K562 (cell line): Measurements from ENCODE around the gene MALAT1. TPM values are rescaled to one million over a fixed set of nuclear protein-coding genes. Genes with fewer than 3 reads are reported as not detected.

Source experiments
- CBFB ChIP-seq: sonication (generic); formaldehyde crosslinking; IDR thresholded peaks from 2 replicates; pipeline ENCODE4 v1.4.0; 2020; ENCODE audit warnings: mild to moderate bottlenecking, missing genetic modification reagents
- EGR1 ChIP-seq: fragments of 450-650 bp; conservative IDR thresholded peaks from 2 replicates; pipeline ENCODE4 v1.6.1; 2017; ENCODE audit warnings: mild to moderate bottlenecking
- GTF2A2 ChIP-seq: IDR thresholded peaks from 2 replicates; pipeline ENCODE4 v1.6.1; 2016; ENCODE audit warnings: mild to moderate bottlenecking, missing genetic modification characterization, missing compliant biosample characterization
- HMGXB4 ChIP-seq: sonication (generic); formaldehyde crosslinking; IDR thresholded peaks from 2 replicates; pipeline ENCODE4 v1.8.1; 2023; ENCODE audit warnings: mild to moderate bottlenecking, missing genetic modification reagents
- HNRNPLL ChIP-seq: fragments of 200-400 bp; formaldehyde crosslinking; IDR thresholded peaks from 2 replicates; pipeline ENCODE4 v1.6.1; 2017; ENCODE audit warnings: low read length, low read depth, mild to moderate bottlenecking; ENCODE audit not compliant: poor library complexity, severe bottlenecking
- NCOA6 ChIP-seq: fragments of 450-650 bp; IDR thresholded peaks from 2 replicates; pipeline ENCODE4 v1.6.1; 2017; ENCODE audit warnings: mild to moderate bottlenecking
- SAP30 ChIP-seq: fragments of 200-600 bp; sonication (generic); IDR thresholded peaks from 2 replicates; pipeline ENCODE4 v1.6.1; 2012; ENCODE audit warnings: borderline replicate concordance, low read depth, mild to moderate bottlenecking, moderate library complexity, low read length, control low read depth, inconsistent platforms; ENCODE audit not compliant: insufficient read depth, poor library complexity, severe bottlenecking
- SLC30A9 ChIP-seq: fragments of 250-450 bp; sonication (Bioruptor Pico); IDR thresholded peaks from 2 replicates; pipeline ENCODE4 v1.8.0; 2022; ENCODE audit warnings: mild to moderate bottlenecking, moderate library complexity
- SP1 ChIP-seq: sonication (generic); formaldehyde crosslinking; IDR thresholded peaks from 2 replicates; pipeline ENCODE4 v1.8.1; 2022; ENCODE audit warnings: mild to moderate bottlenecking, missing genetic modification reagents
- TCFL5 ChIP-seq: fragments of 250-450 bp; sonication (Bioruptor Pico); conservative IDR thresholded peaks from 2 replicates; pipeline ENCODE4 v1.6.1; 2021; ENCODE audit warnings: mild to moderate bottlenecking, moderate library complexity, matching md5 sums
- ZBTB43 ChIP-seq: sonication (generic); formaldehyde crosslinking; IDR thresholded peaks from 2 replicates; pipeline ENCODE4 v1.8.0; 2023; ENCODE audit warnings: mild to moderate bottlenecking, missing genetic modification reagents
- ZNF133 ChIP-seq: fragments of 250-450 bp; sonication (Bioruptor Pico); IDR thresholded peaks from 2 replicates; pipeline ENCODE4 v1.4.0; 2020; ENCODE audit warnings: mild to moderate bottlenecking
- ZNF24 ChIP-seq: fragments of 450-650 bp; IDR thresholded peaks from 2 replicates; pipeline ENCODE4 v1.6.1; 2016
- ZNF707 ChIP-seq: fragments of 250-450 bp; sonication (Bioruptor Pico); conservative IDR thresholded peaks from 2 replicates; pipeline ENCODE4 v1.8.0; 2022; ENCODE audit warnings: inconsistent platforms, mild to moderate bottlenecking, moderate library complexity
- ZNF785 ChIP-seq: fragments of 250-450 bp; sonication (Bioruptor Pico); IDR thresholded peaks from 2 replicates; pipeline ENCODE4 v1.4.0; 2020; ENCODE audit warnings: mild to moderate bottlenecking
- polyA plus RNA-seq, 8 experiments: library from polyadenylated mRNA; depleted of rRNA in 4 of 8; stranded (reverse) in 5 of 8; unstranded in 3 of 8; fragments of >200 nt; fragmentation: Nextera tagmentation in 2 of 8; fragmentation: Illumina TruSeq in 1 of 8; extraction: Ambion mirVana in 2 of 8; extraction: Trizol in 1 of 8; gene quantifications; 2 replicates each; pipeline versions ENCODE4 v1.2.1 to v1.2.3, GENCODE V29; 2011 to 2014; ENCODE audit warnings: inconsistent platforms in 1 of 8, missing spikeins in 1 of 8
- total RNA-seq, 7 experiments: library from RNA; depleted of rRNA in 6 of 7; stranded (reverse); fragments of >200 nt in 6 of 7; fragmentation: Illumina TruSeq in 2 of 7; extraction: Trizol in 2 of 7; gene quantifications; 2 replicates each; pipeline versions ENCODE4 v1.2.1 to v1.2.3, GENCODE V29; 2011 to 2021; ENCODE audit warnings: low replicate concordance in 1 of 7
- TF ChIP-seq, protein P1 (sequence below): fragments of 250-450 bp; sonication (Bioruptor Pico); IDR thresholded peaks from 2 replicates; pipeline ENCODE4 v1.5.1; 2021; ENCODE audit warnings: mild to moderate bottlenecking
- TF ChIP-seq, protein P2 (sequence below): IDR thresholded peaks from 2 replicates; pipeline ENCODE4 v1.6.1; 2011; ENCODE audit warnings: borderline replicate concordance, low read depth, mild to moderate bottlenecking, moderate library complexity, low read length; ENCODE audit not compliant: insufficient read depth, poor library complexity, severe bottlenecking

MALAT1 gene
- total and polyA plus RNA-seq, 9 of the 15 experiments (the other 6 are each of a cell fraction or from before 2014, with no cell fraction given), result 363 to 8,715 (median 2,351) TPM

DNA sequence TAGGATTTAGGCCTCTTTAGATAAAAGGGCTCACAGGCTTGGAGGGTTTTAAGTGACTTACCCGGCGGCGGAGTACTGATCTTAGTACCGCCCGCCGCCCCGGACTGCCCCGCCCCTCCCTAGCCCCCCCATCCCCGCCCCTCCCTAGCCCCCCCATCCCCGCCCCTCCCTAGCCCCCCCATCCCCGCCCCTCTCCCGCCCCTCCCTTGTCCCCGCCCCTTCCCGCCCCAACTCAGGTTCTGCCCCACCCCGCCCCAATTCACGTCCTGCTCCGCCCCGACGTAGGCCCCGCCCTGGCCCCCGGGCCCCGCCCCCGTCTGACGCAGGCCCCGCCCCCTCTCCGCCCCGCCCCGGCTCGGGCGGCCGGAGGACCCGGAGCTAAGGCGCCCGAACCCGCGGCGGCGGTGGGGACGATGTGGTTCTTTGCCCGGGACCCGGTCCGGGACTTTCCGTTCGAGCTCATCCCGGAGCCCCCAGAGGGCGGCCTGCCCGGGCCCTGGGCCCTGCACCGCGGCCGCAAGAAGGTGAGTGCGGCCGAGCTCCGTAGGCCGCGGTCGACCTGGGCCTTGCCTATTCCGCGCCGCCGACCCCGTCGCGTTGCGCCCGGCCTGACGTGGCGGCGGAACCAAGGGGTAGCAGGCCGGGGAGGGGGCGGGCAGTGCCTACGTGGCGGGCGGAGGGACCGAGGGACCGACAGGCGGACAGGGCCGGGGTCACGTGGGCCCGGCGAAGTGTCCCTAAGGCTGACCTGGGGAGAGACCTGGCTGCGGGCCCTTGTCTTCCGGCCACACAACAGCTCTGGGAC is 26.1 kb downstream of the MALAT1 start, which contains the start of gene SCYL1 (continued):
- TF ChIP-seq EGR1 (no peak; the same call in 1 of the 2 replicates), GTF2A2 (tag) (no peak), SP1 (CRISPR knock-in tag) (peak; percentile 26; the same call in 1 of the 2 replicates), ZNF707 (CRISPR knock-in tag) (no peak), HMGXB4 (CRISPR knock-in tag) (peak; percentile 95), SAP30 (peak; percentile 44), NCOA6 (no peak), ZBTB43 (CRISPR knock-in tag) (no peak), ZNF785 (CRISPR knock-in tag) (no peak), ZNF24 (no peak), ZNF133 (no peak), TCFL5 (CRISPR knock-in tag) (no peak), CBFB (CRISPR knock-in tag) (no peak), HNRNPLL (no peak), SLC30A9 (CRISPR knock-in tag) (no peak)
- TF ChIP-seq, protein P1, sequence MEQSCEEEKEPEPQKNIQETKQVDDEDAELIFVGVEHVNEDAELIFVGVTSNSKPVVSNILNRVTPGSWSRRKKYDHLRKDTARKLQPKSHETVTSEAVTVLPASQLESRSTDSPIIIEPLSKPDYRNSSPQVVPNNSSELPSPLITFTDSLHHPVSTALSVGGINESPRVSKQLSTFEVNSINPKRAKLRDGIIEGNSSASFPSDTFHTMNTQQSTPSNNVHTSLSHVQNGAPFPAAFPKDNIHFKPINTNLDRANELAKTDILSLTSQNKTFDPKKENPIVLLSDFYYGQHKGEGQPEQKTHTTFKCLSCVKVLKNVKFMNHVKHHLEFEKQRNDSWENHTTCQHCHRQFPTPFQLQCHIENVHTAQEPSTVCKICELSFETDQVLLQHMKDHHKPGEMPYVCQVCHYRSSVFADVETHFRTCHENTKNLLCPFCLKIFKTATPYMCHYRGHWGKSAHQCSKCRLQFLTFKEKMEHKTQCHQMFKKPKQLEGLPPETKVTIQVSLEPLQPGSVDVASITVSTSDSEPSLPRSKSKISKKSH, result no peak
- TF ChIP-seq, protein P2, sequence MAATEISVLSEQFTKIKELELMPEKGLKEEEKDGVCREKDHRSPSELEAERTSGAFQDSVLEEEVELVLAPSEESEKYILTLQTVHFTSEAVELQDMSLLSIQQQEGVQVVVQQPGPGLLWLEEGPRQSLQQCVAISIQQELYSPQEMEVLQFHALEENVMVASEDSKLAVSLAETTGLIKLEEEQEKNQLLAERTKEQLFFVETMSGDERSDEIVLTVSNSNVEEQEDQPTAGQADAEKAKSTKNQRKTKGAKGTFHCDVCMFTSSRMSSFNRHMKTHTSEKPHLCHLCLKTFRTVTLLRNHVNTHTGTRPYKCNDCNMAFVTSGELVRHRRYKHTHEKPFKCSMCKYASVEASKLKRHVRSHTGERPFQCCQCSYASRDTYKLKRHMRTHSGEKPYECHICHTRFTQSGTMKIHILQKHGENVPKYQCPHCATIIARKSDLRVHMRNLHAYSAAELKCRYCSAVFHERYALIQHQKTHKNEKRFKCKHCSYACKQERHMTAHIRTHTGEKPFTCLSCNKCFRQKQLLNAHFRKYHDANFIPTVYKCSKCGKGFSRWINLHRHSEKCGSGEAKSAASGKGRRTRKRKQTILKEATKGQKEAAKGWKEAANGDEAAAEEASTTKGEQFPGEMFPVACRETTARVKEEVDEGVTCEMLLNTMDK, result no peak
